HCT116 (cell line): ENCODE results near the gene INF2. TPM values are rescaled to one million over a fixed set of nuclear protein-coding genes. Genes with fewer than 3 reads are reported as not detected.

Experiments used
- ATAC-seq: fragments of 200-7000 bp; cut with Tn5 transposase; 2 replicates; pipeline ENCODE4 v1.9.1; 2020; ENCODE audit warnings: mild to moderate bottlenecking, moderate library complexity
- BruUV-seq: library from RNA; stranded (reverse); fragments of 400-500 nt; replicated peaks from 2 replicates; lab custom pipeline; 2021; lab: Mats Ljungman, UMichigan
- CTCF ChIA-PET: fragments of 300-600 bp; sonication (Branson Sonifier 250); formaldehyde crosslinking; loops from one replicate; lab custom pipeline; 2021; ENCODE audit warnings: antibody characterized with exemption; lab: Charles Lee
- POLR2A ChIA-PET: fragments of 300-600, 350-600 bp; sonication (Branson Sonifier 250); formaldehyde crosslinking; loops from one replicate; lab custom pipeline; 2021; ENCODE audit warnings: antibody characterized with exemption; lab: Charles Lee
- RAD21 ChIA-PET, 2 experiments: fragments of 300-600 bp; sonication (Branson Sonifier 250); formaldehyde crosslinking; loops; one replicate each; lab custom pipeline; 2023; ENCODE audit warnings: low total read pairs in 2 of 2; ENCODE audit not compliant: uncharacterized antibody in 2 of 2, unreplicated experiment in 2 of 2, low non-redundant PET in 1 of 2; lab: Charles Lee
- DNase-seq: peaks from one replicate; pipeline ENCODE4 v3.0.0-alpha.2; 2010; ENCODE audit warnings: low read depth, low spot score
- H2AFZ ChIP-seq: fragments of 200-600 bp; shearing (Covaris generic), sonication (generic); 2 replicates; pipeline ENCODE4 v1.6.1; 2017; ENCODE audit warnings: low read depth, mixed run types, mixed read lengths, antibody characterized with exemption, low read length; ENCODE audit not compliant: poor library complexity, severe bottlenecking
- H3K27ac ChIP-seq: 2 replicates; pipeline ENCODE4 v1.5.1; 2012; ENCODE audit warnings: low read depth, low read length
- H3K27me3 ChIP-seq: fragments of 200-600 bp; sonication (generic); 2 replicates; pipeline ENCODE4 v1.6.1; 2016; ENCODE audit warnings: mixed run types, low read length, mixed read lengths; ENCODE audit not compliant: insufficient read depth
- H3K36me3 ChIP-seq, 2 experiments: fragments of 200-500 bp in 1 of 2; fragments of 200-600 bp in 1 of 2; sonication (Bioruptor generic) in 1 of 2; sonication (generic) in 1 of 2; 2 replicates each; pipeline versions ENCODE4 v1.5.1 to v1.6.1; 2014 to 2016; ENCODE audit warnings: low read length in 2 of 2, inconsistent platforms in 1 of 2, mixed read lengths in 1 of 2, mixed run types in 1 of 2; ENCODE audit not compliant: insufficient read depth in 2 of 2, control insufficient read depth in 1 of 2
- H3K4me1 ChIP-seq, 2 experiments: fragments of 200-600 bp in 1 of 2; sonication (generic) in 1 of 2; 2 replicates each; pipeline versions ENCODE4 v1.5.1 to v1.6.1; 2012 to 2017; ENCODE audit warnings: low read length in 2 of 2, inconsistent platforms in 1 of 2, mild to moderate bottlenecking in 1 of 2, mixed read lengths in 1 of 2, mixed run types in 1 of 2, moderate library complexity in 1 of 2; ENCODE audit not compliant: insufficient read depth in 2 of 2, control insufficient read depth in 1 of 2
- H3K4me2 ChIP-seq: fragments of 200-600 bp; sonication (generic); 2 replicates; pipeline ENCODE4 v1.6.1; 2017; ENCODE audit warnings: mixed run types, low read length, mixed read lengths
- H3K4me3 ChIP-seq, 2 experiments: fragments of 200-600 bp in 1 of 2; sonication (generic) in 1 of 2; replicated peaks in 1 of 2; 2 replicates each; pipeline ENCODE4 v1.5.1; 2011 to 2016; ENCODE audit warnings: low read length in 2 of 2, control low read depth in 1 of 2, low read depth in 1 of 2, mild to moderate bottlenecking in 1 of 2, mixed read lengths in 1 of 2, mixed run types in 1 of 2
- H3K79me2 ChIP-seq: fragments of 200-600 bp; sonication (generic); 2 replicates; pipeline ENCODE4 v1.6.1; 2017; ENCODE audit warnings: mild to moderate bottlenecking, mixed run types, low read length, moderate library complexity, mixed read lengths; ENCODE audit not compliant: insufficient read depth
- H3K9ac ChIP-seq: fragments of 200-600 bp; sonication (generic); 2 replicates; pipeline ENCODE4 v1.6.1; 2016; ENCODE audit warnings: low read length, mixed read lengths
- H3K9me2 ChIP-seq: fragments of 200-600 bp; sonication (generic), shearing (Covaris generic); 2 replicates; pipeline ENCODE4 v1.6.1; 2017; ENCODE audit warnings: mixed run types, mild to moderate bottlenecking, moderate library complexity; ENCODE audit not compliant: insufficient read depth
- H3K9me3 ChIP-seq, 2 experiments: fragments of 200-500 bp in 1 of 2; fragments of 200-600 bp in 1 of 2; sonication (Bioruptor generic) in 1 of 2; sonication (generic) in 1 of 2; 2 replicates each; pipeline ENCODE4 v1.6.1; 2014 to 2017; ENCODE audit warnings: low read length in 2 of 2, mixed read lengths in 2 of 2, inconsistent platforms in 1 of 2, low read depth in 1 of 2, mild to moderate bottlenecking in 1 of 2, mixed run types in 1 of 2, moderate library complexity in 1 of 2; ENCODE audit not compliant: control insufficient read depth in 1 of 2, insufficient read depth in 1 of 2
- H4K20me1 ChIP-seq: fragments of 200-600 bp; sonication (generic), shearing (Covaris generic); 2 replicates; pipeline ENCODE4 v1.6.1; 2017; ENCODE audit warnings: mixed run types, mild to moderate bottlenecking, moderate library complexity; ENCODE audit not compliant: insufficient read depth
- ATF3 ChIP-seq: IDR thresholded peaks from 2 replicates; pipeline ENCODE4 v1.6.1; 2012
- CBX3 ChIP-seq: IDR thresholded peaks from 2 replicates; pipeline ENCODE4 v1.6.1; 2012; ENCODE audit warnings: low read depth
- CEBPB ChIP-seq: IDR thresholded peaks from 2 replicates; pipeline ENCODE4 v1.6.1; 2012; ENCODE audit warnings: low read depth
- EGR1 ChIP-seq: IDR thresholded peaks from 2 replicates; pipeline ENCODE4 v1.6.1; 2012; ENCODE audit warnings: low read depth
- ELF1 ChIP-seq: IDR thresholded peaks from 2 replicates; pipeline ENCODE4 v1.6.1; 2012; ENCODE audit warnings: low read depth, borderline replicate concordance
- EZH2 ChIP-seq: fragments of 200-600 bp; sonication (generic); IDR thresholded peaks from 2 replicates; pipeline ENCODE4 v1.6.1; 2017; ENCODE audit warnings: antibody characterized with exemption, mixed run types
- EZH2phosphoT487 ChIP-seq: fragments of 200-600 bp; IDR thresholded peaks from 2 replicates; pipeline ENCODE4 v1.6.1; 2018; ENCODE audit warnings: antibody characterized with exemption, borderline replicate concordance
- FOSL1 ChIP-seq: IDR thresholded peaks from 2 replicates; pipeline ENCODE4 v1.6.1; 2012; ENCODE audit warnings: low read depth
- POLR2A ChIP-seq: IDR thresholded peaks from 2 replicates; pipeline ENCODE4 v1.7.0; 2011; ENCODE audit warnings: borderline replicate concordance; ENCODE audit not compliant: insufficient read depth, insufficient read length; ENCODE audit errors: extremely low read depth
- RAD21 ChIP-seq: IDR thresholded peaks from 2 replicates; pipeline ENCODE4 v1.6.1; 2012; ENCODE audit warnings: low read depth, mild to moderate bottlenecking
- SIN3A ChIP-seq: IDR thresholded peaks from 2 replicates; pipeline ENCODE4 v1.6.1; 2012; ENCODE audit warnings: low read depth
- SP1 ChIP-seq: IDR thresholded peaks from 2 replicates; pipeline ENCODE4 v1.6.1; 2012; ENCODE audit warnings: low read depth
- SRF ChIP-seq: IDR thresholded peaks from 2 replicates; pipeline ENCODE4 v1.6.1; 2012; ENCODE audit warnings: low read depth
- TCF7L2 ChIP-seq: IDR thresholded peaks from 2 replicates; pipeline ENCODE4 v1.7.0; 2011; ENCODE audit warnings: borderline replicate concordance, inconsistent platforms; ENCODE audit not compliant: insufficient read depth, insufficient read length; ENCODE audit errors: extremely low read depth
- YY1 ChIP-seq: IDR thresholded peaks from 2 replicates; pipeline ENCODE4 v1.6.1; 2011; ENCODE audit warnings: low read length, low read depth, moderate library complexity, mild to moderate bottlenecking; ENCODE audit not compliant: insufficient replicate concordance; ENCODE audit errors: extremely low read depth
- ZBTB33 ChIP-seq: IDR thresholded peaks from 2 replicates; pipeline ENCODE4 v1.6.1; 2011; ENCODE audit warnings: mild to moderate bottlenecking, low read length, moderate library complexity; ENCODE audit not compliant: insufficient replicate concordance; ENCODE audit errors: extremely low read depth
- ZNF274 ChIP-seq: fragments of 200-500 bp; sonication (Bioruptor generic); IDR thresholded peaks from 2 replicates; pipeline ENCODE4 v1.6.1; 2014; ENCODE audit warnings: mild to moderate bottlenecking, low read depth, low read length, inconsistent platforms
- intact Hi-C: fragments of 100-400 bp; cut with micrococcal nuclease; formaldehyde crosslinking; loops from 2 replicates; pipeline ENCODE4 v1.10.0; 2022
- total RNA-seq: library from RNA; stranded (reverse); gene quantifications from one replicate; pipeline ENCODE4 v1.2.1, GENCODE V29; 2021; ENCODE audit not compliant: unreplicated experiment
- TF ChIP-seq, protein P1 (sequence below): IDR thresholded peaks from 2 replicates; pipeline ENCODE4 v1.6.1; 2012
- TF ChIP-seq, protein P2 (sequence below), 3 experiments: fragments of 200-600 bp in 1 of 3; sonication (generic) in 1 of 3; IDR thresholded peaks in 2 of 3; conservative IDR thresholded peaks in 1 of 3; 2 replicates each; pipeline ENCODE4 v1.5.1; 2012 to 2017; ENCODE audit warnings: low read depth in 2 of 3, low read length in 2 of 3, antibody characterized with exemption in 1 of 3, borderline replicate concordance in 1 of 3, control low read depth in 1 of 3, mild to moderate bottlenecking in 1 of 3, mixed read lengths in 1 of 3, mixed run types in 1 of 3, moderate library complexity in 1 of 3; ENCODE audit not compliant: insufficient read depth in 1 of 3

INF2 gene
- total RNA-seq, 1 experiment from 2014 or later, result 95.8 TPM

DNA sequence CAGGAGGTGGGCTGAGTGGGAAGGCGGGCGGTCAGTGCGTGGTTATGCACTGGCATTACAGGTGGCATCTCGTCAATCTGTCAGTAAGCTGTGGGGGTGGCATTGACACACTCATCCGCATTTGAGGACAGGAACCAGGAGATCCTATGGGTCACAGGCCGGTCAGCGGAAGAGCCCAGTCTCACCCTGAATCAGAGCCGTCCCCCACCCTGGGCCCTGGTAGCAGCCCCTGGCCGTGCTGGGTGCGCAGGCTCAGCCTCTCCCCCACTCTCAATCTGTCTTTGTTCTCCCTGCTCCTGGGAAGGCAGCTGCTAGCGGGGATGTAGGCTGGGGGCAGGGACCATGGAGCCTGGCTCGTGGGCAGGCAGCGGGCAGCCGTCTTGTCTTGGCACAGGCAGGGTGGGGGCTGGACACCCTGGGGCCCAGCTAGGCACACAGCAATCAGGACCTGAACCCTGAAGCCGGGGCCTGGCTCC is 5.1 kb downstream of the INF2 start:
- no peak overlapping the region for H3K9ac ChIP-seq

More for the DNA sequence above, 5.1 kb downstream of the INF2 start:
- intact Hi-C loops, result no loop called here
- RAD21 ChIA-PET, result no interaction called here
- H3K79me2 ChIP-seq, result peaks cover 100% of the 10 kb centered on the region
- no peak overlapping the region for H3K4me3 ChIP-seq
- no peak overlapping the region for H3K4me2 ChIP-seq
- H3K36me3 ChIP-seq, result peaks cover 8 to 28% of the 10 kb centered on the region in 2 experiments; a peak in 3 of 4 replicates
- POLR2A ChIA-PET, result no interaction called here
- BruUV-seq, result no TSS peak
- H2AFZ ChIP-seq, result no peak overlapping the region
- DNase-seq (no peak), ATAC-seq (no peak)
- TF ChIP-seq, protein P1, sequence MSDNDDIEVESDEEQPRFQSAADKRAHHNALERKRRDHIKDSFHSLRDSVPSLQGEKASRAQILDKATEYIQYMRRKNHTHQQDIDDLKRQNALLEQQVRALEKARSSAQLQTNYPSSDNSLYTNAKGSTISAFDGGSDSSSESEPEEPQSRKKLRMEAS, result no peak
- TF ChIP-seq POLR2A, result no peak
- TF ChIP-seq CBX3, result no peak
- no peak for TF ChIP-seq FOSL1
- no peak for TF ChIP-seq SP1
- no peak for TF ChIP-seq EZH2
- no peak for TF ChIP-seq ELF1
- no peak for TF ChIP-seq ZBTB33
- no peak for TF ChIP-seq ATF3
- TF ChIP-seq RAD21, result no peak
- no peak for TF ChIP-seq SRF
- TF ChIP-seq, protein P2, sequence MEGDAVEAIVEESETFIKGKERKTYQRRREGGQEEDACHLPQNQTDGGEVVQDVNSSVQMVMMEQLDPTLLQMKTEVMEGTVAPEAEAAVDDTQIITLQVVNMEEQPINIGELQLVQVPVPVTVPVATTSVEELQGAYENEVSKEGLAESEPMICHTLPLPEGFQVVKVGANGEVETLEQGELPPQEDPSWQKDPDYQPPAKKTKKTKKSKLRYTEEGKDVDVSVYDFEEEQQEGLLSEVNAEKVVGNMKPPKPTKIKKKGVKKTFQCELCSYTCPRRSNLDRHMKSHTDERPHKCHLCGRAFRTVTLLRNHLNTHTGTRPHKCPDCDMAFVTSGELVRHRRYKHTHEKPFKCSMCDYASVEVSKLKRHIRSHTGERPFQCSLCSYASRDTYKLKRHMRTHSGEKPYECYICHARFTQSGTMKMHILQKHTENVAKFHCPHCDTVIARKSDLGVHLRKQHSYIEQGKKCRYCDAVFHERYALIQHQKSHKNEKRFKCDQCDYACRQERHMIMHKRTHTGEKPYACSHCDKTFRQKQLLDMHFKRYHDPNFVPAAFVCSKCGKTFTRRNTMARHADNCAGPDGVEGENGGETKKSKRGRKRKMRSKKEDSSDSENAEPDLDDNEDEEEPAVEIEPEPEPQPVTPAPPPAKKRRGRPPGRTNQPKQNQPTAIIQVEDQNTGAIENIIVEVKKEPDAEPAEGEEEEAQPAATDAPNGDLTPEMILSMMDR (IDR thresholded peaks at IDR 0.05 in 2 of 3, conservative IDR thresholded peaks at IDR 0.05 in 1 of 3; ENCODE audit: borderline replicate concordance in 1 of 3, insufficient read depth in 1 of 3, low read depth in 2 of 3, low read length in 2 of 3), result no peak
- no peak for TF ChIP-seq CEBPB
- TF ChIP-seq EGR1, result no peak
- TF ChIP-seq TCF7L2, result no peak
- TF ChIP-seq SIN3A, result no peak
- TF ChIP-seq EZH2phosphoT487, result no peak
- TF ChIP-seq YY1, result no peak
- TF ChIP-seq ZNF274, result no peak
- H3K27me3 ChIP-seq, result no peaks in the 10 kb centered on the region
- H3K27ac ChIP-seq, result no peak overlapping the region; the same call in 1 of the 2 replicates
- CTCF ChIA-PET, result no interaction called here
- H3K4me1 ChIP-seq, result peaks cover 18 to 39% of the 10 kb centered on the region in 2 experiments
- H3K9me3 ChIP-seq, result no peaks in the 10 kb centered on the region
- H3K9me2 ChIP-seq, result no peaks in the 10 kb centered on the region
- no peaks in the 10 kb centered on the region for H4K20me1 ChIP-seq
